ENCODE measurements around the gene CD226.

- TF ChIP-seq, protein P1, sequence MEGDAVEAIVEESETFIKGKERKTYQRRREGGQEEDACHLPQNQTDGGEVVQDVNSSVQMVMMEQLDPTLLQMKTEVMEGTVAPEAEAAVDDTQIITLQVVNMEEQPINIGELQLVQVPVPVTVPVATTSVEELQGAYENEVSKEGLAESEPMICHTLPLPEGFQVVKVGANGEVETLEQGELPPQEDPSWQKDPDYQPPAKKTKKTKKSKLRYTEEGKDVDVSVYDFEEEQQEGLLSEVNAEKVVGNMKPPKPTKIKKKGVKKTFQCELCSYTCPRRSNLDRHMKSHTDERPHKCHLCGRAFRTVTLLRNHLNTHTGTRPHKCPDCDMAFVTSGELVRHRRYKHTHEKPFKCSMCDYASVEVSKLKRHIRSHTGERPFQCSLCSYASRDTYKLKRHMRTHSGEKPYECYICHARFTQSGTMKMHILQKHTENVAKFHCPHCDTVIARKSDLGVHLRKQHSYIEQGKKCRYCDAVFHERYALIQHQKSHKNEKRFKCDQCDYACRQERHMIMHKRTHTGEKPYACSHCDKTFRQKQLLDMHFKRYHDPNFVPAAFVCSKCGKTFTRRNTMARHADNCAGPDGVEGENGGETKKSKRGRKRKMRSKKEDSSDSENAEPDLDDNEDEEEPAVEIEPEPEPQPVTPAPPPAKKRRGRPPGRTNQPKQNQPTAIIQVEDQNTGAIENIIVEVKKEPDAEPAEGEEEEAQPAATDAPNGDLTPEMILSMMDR (IDR thresholded peaks at IDR 0.05), result no peak
- no peak for TF ChIP-seq ZFX (IDR thresholded peaks at IDR 0.05; ENCODE audit: borderline replicate concordance)
Observed at GRCh38 chr18:69968039-69968438, 20.4 kb upstream of the CD226 start.

All from 22Rv1 (cell line).